Keratinocyte (primary cell): ENCODE results near the gene RPL4. TPM values are rescaled to one million over a fixed set of nuclear protein-coding genes. Genes with fewer than 3 reads are reported as not detected.
A peak's percentile ranks its signal among the peaks of the same experiment; 100 is the strongest.

Experiments used
- DNase-seq: peaks from one replicate; pipeline ENCODE4 v3.0.0-alpha.2; 2011; ENCODE audit warnings: low read depth, missing footprints, low spot score
- FAIRE-seq: peaks from 2 replicates; lab custom pipeline; 2011; peaks lifted over from hg19 to GRCh38; lab: Jason Lieb, UNC
- H2AFZ ChIP-seq: 2 replicates; pipeline ENCODE4 v1.6.0; 2012; ENCODE audit warnings: low read length, control low read depth, inconsistent platforms; ENCODE audit not compliant: control insufficient read depth
- H3K27ac ChIP-seq: 2 replicates; pipeline ENCODE4 v1.5.1; 2011; ENCODE audit warnings: low read length; ENCODE audit not compliant: control insufficient read depth, insufficient read depth
- H3K27me3 ChIP-seq: 3 replicates; pipeline ENCODE4 v1.6.0; 2011; ENCODE audit warnings: low read length; ENCODE audit not compliant: control insufficient read depth, insufficient read depth; ENCODE audit errors: extremely low read depth
- H3K36me3 ChIP-seq, 2 experiments: 2 replicates in 1 of 2; 3 replicates in 1 of 2; pipeline ENCODE4 v1.5.1; 2011; ENCODE audit warnings: low read length in 2 of 2, mild to moderate bottlenecking in 1 of 2; ENCODE audit not compliant: control insufficient read depth in 2 of 2, insufficient read depth in 2 of 2; ENCODE audit errors: extremely low read depth in 1 of 2
- H3K4me1 ChIP-seq: 3 replicates; pipeline ENCODE4 v1.5.1; 2011; ENCODE audit warnings: low read length; ENCODE audit not compliant: control insufficient read depth, insufficient read depth; ENCODE audit errors: extremely low read depth
- H3K4me2 ChIP-seq: 3 replicates; pipeline ENCODE4 v1.6.0; 2011; ENCODE audit warnings: low read depth, low read length; ENCODE audit not compliant: control insufficient read depth, insufficient read depth; ENCODE audit errors: extremely low read depth
- H3K4me3 ChIP-seq, 3 experiments: fragments of 200-600 bp in 1 of 3; sonication (generic) in 1 of 3; 2 replicates in 2 of 3; 3 replicates in 1 of 3; pipeline ENCODE4 v1.5.1; 2011 to 2016; ENCODE audit warnings: low read length in 3 of 3, mild to moderate bottlenecking in 3 of 3, control low read depth in 2 of 3, inconsistent platforms in 1 of 3, low read depth in 1 of 3, mixed read lengths in 1 of 3, mixed run types in 1 of 3, moderate library complexity in 1 of 3; ENCODE audit not compliant: control insufficient read depth in 2 of 3, insufficient read depth in 2 of 3; ENCODE audit errors: extremely low read depth in 1 of 3
- H3K79me2 ChIP-seq: 2 replicates; pipeline ENCODE4 v1.6.0; 2012; ENCODE audit warnings: low read length; ENCODE audit not compliant: control insufficient read depth, insufficient read depth
- H3K9ac ChIP-seq: 3 replicates; pipeline ENCODE4 v1.6.0; 2011; ENCODE audit warnings: low read length; ENCODE audit not compliant: control insufficient read depth, insufficient read depth; ENCODE audit errors: extremely low read depth
- H3K9me1 ChIP-seq: 3 replicates; pipeline ENCODE4 v1.6.0; 2011; ENCODE audit warnings: low read length; ENCODE audit not compliant: control insufficient read depth, insufficient read depth; ENCODE audit errors: extremely low read depth
- H3K9me3 ChIP-seq: 2 replicates; pipeline ENCODE4 v1.5.1; 2012; ENCODE audit warnings: low read depth, low read length; ENCODE audit not compliant: control insufficient read depth
- H4K20me1 ChIP-seq: 3 replicates; pipeline ENCODE4 v1.6.0; 2011; ENCODE audit warnings: low read length; ENCODE audit not compliant: control insufficient read depth, insufficient read depth; ENCODE audit errors: extremely low read depth
- CTCF ChIP-seq, 3 experiments: IDR thresholded peaks in 1 of 3; conservative IDR thresholded peaks in 1 of 3; optimal IDR thresholded peaks in 1 of 3; 2 replicates in 2 of 3; 3 replicates in 1 of 3; pipeline versions ENCODE3 to v1.5.1; 2011; ENCODE audit warnings: low read length in 3 of 3, mild to moderate bottlenecking in 3 of 3, moderate library complexity in 2 of 3, control low read depth in 1 of 3, inconsistent platforms in 1 of 3; ENCODE audit not compliant: insufficient read depth in 2 of 3; ENCODE audit errors: extremely low read depth in 1 of 3
- EZH2 ChIP-seq: IDR thresholded peaks from one replicate; pipeline ENCODE4 v1.6.1; 2012; ENCODE audit warnings: inconsistent platforms, mild to moderate bottlenecking, low read length, moderate library complexity
- dilution Hi-C: fragments of 300-500 bp; cut with MboI; formaldehyde crosslinking; loops from one replicate; pipeline ENCODE4 v1.7.0; 2020; ENCODE audit warnings: low sequenced_read_pairs; ENCODE audit not compliant: extremely low pct_ligation_motif_present
- polyA plus RNA-seq, 5 experiments: library from polyadenylated mRNA; depleted of rRNA in 3 of 5; stranded (reverse) in 3 of 5; stranded (forward) in 1 of 5; unstranded in 1 of 5; fragments of >200 nt; gene quantifications; 1 replicate in 1 of 5; 2 replicates in 3 of 5; 3 replicates in 1 of 5; pipeline versions ENCODE4 v1.2.1 to v1.2.3, GENCODE V29; 2011 to 2012; ENCODE audit warnings: missing spikeins in 2 of 5, low read depth in 1 of 5, low replicate concordance in 1 of 5

RPL4 gene
- polyA plus RNA-seq, 1 donor (not counting 4 experiments of a cell fraction or from before 2014, with no cell fraction given): 4,989 TPM

GRCh38 chr15:66459818-66460615 is 44.6 kb downstream of the RPL4 start:
- Histone ChIP-seq H3K79me2 (peaks cover 10% of the 10 kb centered on the region), H3K36me3 (peaks cover under 1 to 8% of the 10 kb centered on the region in 2 experiments), H3K9me3 (no peaks in the 10 kb centered on the region), H4K20me1 (no peaks in the 10 kb centered on the region), H3K4me3 (peak overlapping the region in 2 of 3 experiments; percentile 58 to 59), H3K9ac (peak overlapping the region; percentile 82), H2AFZ (peak overlapping the region; percentile 53), H3K9me1 (no peaks in the 10 kb centered on the region), H3K27ac (peak overlapping the region; percentile 99), H3K4me2 (peak overlapping the region; percentile 96), H3K4me1 (peaks cover 38% of the 10 kb centered on the region), H3K27me3 (no peaks in the 10 kb centered on the region)
- peak; percentile 97 for FAIRE-seq
- DNase-seq: peak; percentile 84
- dilution Hi-C loops: no loop called here
- TF ChIP-seq EZH2 (no peak), CTCF (optimal IDR thresholded peaks at IDR 0.05 in 1 of 3, IDR thresholded peaks at IDR 0.05 in 1 of 3, conservative IDR thresholded peaks at IDR 0.05 in 1 of 3; ENCODE audit: extremely low read depth in 1 of 3, insufficient read depth in 2 of 3, low read length in 3 of 3) (peak in 1 of 3 experiments; percentile 35)

- Histone ChIP-seq H3K27ac (no peak overlapping the region), H3K4me2 (no peak overlapping the region), H3K27me3 (no peaks in the 10 kb centered on the region), H4K20me1 (no peaks in the 10 kb centered on the region), H3K9me1 (no peaks in the 10 kb centered on the region), H3K79me2 (peaks cover 10% of the 10 kb centered on the region), H2AFZ (no peak overlapping the region), H3K4me1 (peaks cover 29% of the 10 kb centered on the region), H3K4me3 (no peak overlapping the region), H3K9me3 (no peaks in the 10 kb centered on the region), H3K9ac (no peak overlapping the region), H3K36me3 (peaks cover 0 to 15% of the 10 kb centered on the region in 2 experiments)
- TF ChIP-seq EZH2 (no peak), CTCF (optimal IDR thresholded peaks at IDR 0.05 in 1 of 3, IDR thresholded peaks at IDR 0.05 in 1 of 3, conservative IDR thresholded peaks at IDR 0.05 in 1 of 3; ENCODE audit: extremely low read depth in 1 of 3, insufficient read depth in 2 of 3, low read length in 3 of 3) (no peak)
- dilution Hi-C loops: no loop called here
- DNase-seq (no peak), FAIRE-seq (no peak)
Measured at GRCh38 chr15:66456211-66456610, 48.4 kb downstream of the RPL4 start.
